NCI-H1436 (cell line): ENCODE measurements around the gene MYPN.
"Not testable (repeated sequence)": the region's sequence is repeated elsewhere in the genome, so short reads cannot be mapped to it uniquely, and the experiment has no call there.

Experiments used
- DNase-seq: peaks from one replicate; lab custom pipeline; 2025; lab: John Stamatoyannopoulos, UW

The MYPN gene

DNA sequence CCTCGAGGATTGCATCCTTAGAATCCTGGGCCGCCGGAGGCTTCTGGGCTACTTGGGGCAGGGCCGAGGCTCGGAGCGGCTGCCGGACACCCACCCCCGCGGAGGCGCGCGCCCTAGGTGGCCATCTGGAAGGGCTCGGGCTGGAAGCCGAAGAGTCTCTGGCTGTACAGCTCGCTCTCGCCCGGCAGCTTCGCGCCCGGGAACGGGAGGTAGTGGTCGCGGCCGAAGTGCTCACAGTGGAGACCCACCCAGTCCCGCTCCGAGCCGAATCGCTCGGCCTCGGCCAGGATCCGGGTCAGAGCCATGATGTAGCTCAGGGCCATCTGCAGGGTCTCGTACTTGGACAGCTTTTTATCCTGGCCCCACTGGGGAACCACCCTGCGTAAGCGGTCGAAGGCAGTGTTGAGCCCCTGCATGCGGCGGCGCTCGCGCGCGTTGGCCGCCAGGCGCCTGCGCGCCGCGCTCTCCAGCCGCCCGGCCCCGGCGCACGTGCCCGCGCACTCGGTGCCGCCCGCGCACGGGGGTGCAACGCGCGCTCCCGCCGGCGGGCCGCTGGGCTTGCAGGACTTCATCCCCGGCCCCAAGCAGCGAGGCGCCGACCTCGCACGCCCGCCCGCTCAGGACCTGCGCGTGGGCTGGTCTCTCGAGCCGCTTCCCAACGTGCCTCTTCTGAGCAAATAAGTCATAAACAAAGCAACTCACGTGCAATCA, 122.0 kb downstream of the MYPN start:
- peak; percentile 55 for DNase-seq

GRCh38 chr10:68231817-68232251, 122.5 kb downstream of the MYPN start, which contains the start of gene ATOH7:
Gene ATOH7 (minus strand): TSS chr10:68232113. CDS start chr10:68231677, 436 bp downstream.
- DNase-seq: no peak

DNA sequence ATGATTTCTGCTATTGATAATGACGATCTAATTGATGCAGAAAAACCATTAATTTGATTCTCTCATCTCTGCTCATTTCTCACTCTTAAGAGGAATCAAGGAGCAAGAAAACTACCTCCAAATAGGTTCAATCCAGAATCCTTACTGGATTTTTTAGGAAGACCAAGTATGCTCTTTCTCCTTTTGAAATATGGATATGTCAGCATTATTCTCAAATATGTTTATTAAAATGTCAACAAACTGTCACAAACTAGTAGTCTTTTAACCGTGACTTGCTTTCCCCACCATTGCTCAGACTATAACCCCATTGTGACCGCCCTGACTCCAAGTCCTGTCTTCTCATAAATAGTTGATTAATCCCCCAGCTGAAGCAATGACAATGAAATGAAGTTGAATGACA, 123.8 kb downstream of the MYPN start:
- no peak for DNase-seq

- DNase-seq: no peak
Measured at GRCh38 chr10:68235111-68235510, 125.8 kb downstream of the MYPN start.

DNA sequence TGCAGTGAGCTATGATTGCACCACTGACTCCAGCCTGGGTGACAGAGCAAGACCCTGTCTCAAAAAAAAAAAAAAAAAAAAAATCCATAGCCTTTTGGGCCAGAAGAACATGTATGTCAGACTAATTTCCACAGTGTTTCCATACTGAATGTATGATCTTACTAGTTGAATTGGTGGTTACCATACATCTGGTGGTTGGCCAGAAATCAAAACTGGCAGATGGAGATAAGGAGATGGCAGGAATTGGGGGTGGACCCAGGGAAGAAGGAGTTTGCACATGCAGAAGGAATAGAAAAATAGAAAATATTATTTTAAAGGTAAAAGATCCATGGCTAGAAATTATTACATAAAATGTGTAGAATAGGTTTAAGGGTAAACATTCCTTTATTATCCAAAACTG, 126.3 kb downstream of the MYPN start:
- DNase-seq: no peak

DNA sequence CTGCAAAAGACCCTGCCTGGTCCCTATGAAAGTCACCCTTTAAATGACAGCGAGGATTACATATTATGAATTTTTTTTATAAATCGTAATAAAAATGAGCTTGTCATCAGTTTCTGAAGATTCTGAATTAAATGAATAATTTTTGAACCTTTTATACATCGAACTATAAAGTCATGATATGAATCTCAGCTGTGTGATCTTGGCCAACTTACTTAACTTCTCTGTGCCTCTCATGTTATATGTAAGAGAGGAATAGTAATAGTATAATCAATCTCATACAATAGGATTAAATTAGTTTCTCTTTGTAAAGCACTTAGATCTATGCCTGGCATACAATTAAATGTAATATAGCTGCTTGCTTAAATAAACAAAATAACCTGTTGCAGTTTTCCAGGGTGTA, 127.9 kb downstream of the MYPN start:
- no peak for DNase-seq

GRCh38 chr10:68238371-68238770, 129.1 kb downstream of the MYPN start:
- DNase-seq: no peak

DNA sequence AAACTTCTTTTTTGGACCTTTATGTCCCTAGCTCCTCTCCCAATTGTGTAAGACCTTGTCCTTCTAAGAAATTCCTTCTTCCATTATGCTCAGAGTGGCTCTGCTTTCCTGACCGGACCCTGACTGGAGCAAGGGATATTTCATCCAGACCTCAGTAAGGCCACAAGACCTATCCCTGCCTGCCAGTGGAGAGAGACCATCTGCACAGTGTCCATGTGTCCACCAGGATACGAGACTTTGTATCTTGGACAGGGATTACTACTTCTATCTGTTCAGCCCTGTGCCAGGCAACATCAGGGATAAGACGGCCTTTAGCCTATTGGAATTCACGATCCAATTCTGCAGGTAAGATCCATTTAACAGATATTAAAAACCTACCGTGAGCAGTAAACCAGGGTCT, 129.8 kb downstream of the MYPN start:
- no peak for DNase-seq

DNA sequence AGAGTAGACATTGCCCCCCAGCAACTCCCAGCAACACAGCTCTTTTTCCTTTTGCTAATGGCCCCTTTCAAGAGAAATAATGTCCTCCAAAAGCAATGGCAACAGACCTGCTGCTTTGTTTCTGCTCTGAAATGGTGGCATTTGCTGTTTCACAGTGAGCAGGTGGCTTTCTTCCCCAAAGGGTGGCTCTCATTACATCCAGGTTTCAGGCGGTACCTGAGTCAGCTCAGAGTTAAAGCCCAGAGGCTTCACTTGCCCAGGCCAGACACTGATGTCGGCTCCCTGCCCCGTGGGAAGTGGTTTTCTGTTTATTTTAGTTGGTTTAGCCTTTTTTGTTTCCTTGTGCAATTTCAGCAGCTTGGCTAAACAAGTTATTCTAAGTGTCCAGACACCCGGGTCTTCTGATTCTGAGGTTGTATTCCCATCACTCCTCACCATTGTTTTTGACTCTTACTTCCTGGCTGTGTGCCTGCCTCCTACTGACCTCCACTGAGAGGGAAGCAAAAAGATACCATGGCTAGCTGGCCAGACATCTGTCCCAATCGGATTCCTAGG, 130.4 kb downstream of the MYPN start:
- no peak for DNase-seq

DNA sequence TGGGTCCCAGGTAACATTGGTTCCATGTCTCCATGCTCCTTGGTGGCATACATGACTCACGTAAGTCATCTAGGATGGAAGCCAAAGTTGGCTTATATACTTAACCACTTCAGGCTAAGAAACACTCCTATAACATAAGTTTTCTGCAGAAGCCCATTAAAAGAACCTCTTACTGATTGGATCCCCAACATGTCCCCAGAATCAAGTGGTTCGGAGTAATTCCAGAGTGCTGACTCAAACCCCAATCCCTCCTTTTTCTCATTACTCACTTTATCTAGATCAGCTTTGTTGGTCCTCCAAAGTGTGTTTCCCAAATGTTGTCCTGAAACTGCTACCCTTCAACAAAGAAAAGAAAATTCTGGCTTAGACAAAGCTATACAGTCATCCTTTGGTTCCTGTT, 132.8 kb downstream of the MYPN start:
- no peak for DNase-seq

- DNase-seq: not testable (repeated sequence)
Measured at GRCh38 chr10:68246397-68246796, 137.1 kb downstream of the MYPN start.

GRCh38 chr10:68247931-68248330, 138.6 kb downstream of the MYPN start:
- no peak for DNase-seq

DNA sequence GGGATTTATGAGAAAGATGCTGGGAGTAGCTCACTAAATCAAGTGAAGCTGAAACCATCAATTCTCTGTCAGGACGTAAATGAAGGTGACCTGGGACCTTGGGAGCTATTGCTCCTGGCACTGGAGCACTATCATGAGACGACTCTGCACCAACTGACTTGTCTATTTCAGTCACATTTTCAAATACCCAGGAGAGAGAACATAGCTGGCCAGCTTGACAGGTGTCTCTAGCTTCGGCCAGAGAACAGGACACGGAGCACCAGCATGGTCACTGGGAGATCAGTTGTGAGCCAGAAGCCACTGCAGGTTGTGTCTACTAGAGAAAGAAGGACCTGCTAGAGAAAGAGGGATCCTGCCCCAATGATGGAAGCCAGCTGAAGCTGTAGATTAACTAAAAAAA, 140.0 kb downstream of the MYPN start:
- DNase-seq: no peak

GRCh38 chr10:68251151-68251550, 141.9 kb downstream of the MYPN start:
- no peak for DNase-seq

- DNase-seq: no peak
Measured at GRCh38 chr10:68251625-68252495, 142.6 kb downstream of the MYPN start.

DNA sequence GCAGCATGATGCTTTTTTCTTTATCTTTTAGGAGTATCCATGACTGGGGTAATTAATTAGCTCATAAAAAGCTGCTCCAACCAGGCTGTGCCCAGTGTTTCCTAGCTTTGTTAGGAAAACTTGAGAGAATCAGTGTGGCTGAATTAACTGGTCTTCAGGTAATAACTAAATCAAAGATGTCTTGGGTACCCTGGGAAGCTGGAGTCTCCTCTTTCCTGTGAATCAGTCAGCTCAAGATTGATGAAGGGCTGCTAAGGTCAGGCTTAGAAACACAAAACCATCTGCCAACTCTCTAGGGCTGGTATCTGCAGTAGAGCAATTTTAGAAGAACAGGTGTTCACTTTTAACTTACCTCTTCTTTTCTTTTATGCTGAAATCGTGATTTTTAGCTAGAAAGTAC, 144.1 kb downstream of the MYPN start:
- no peak for DNase-seq

DNA sequence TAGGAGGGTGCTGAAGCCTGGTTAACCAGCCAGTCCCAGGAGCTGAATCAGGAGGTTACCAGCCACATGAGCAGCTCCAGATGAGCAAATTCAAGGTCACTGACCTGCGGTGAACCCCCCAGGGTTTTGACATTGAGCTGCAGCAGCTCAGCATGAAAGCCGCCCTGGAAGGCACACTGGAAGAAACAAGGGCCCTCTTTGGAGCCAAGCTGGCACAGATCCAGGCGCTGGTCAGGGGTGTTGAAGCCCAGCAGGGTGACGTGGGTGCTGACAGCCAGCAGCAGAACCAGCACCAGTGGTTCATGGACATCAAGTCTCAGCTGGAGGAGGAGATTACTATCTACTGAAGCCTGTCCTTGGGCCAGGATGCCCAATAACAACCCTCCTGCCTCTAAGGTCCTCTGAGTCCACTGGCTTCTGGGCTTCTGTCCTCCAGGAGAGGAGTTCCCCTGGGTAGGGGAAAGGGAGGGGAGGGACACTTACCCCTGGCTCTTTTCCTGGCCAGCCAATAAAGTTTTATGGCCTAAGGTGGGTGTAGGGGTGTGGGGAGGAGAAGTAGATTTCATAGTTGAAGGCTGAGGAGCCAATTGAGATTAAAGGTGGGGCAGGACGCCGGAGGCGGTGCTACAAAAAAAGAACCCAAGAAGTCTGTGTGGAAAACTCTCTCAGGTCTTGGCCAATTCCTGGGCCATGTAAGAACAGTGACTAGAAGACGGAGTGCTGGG, 152.0 kb downstream of the MYPN start:
- DNase-seq: no peak
